Ectodermal cell (in vitro differentiated cells): ENCODE data around the gene FARP1.
"Not testable (repeated sequence)": the region's sequence is repeated elsewhere in the genome, so short reads cannot be mapped to it uniquely, and the experiment has no call there.

Source experiments
- H3K27ac ChIP-seq: 2 replicates; pipeline ENCODE4 v1.7.0; 2013; ENCODE audit warnings: mild to moderate bottlenecking, low read depth, low read length; ENCODE audit not compliant: insufficient read depth, poor library complexity, severe bottlenecking
- H3K27me3 ChIP-seq: 2 replicates; pipeline ENCODE4 v1.7.0; 2013; ENCODE audit warnings: mild to moderate bottlenecking, low read length; ENCODE audit not compliant: insufficient read depth, control insufficient read depth, poor library complexity, severe bottlenecking
- H3K36me3 ChIP-seq: one replicate; pipeline ENCODE4 v1.7.0; 2013; ENCODE audit warnings: low read length; ENCODE audit not compliant: control insufficient read depth, insufficient read depth
- H3K4me1 ChIP-seq: one replicate; pipeline ENCODE4 v1.7.0; 2013; ENCODE audit warnings: low read length; ENCODE audit not compliant: control insufficient read depth, insufficient read depth
- H3K4me3 ChIP-seq: 2 replicates; pipeline ENCODE4 v1.7.0; 2013; ENCODE audit warnings: low read depth, low read length, control low read depth; ENCODE audit not compliant: insufficient read depth
- H3K9me3 ChIP-seq: 2 replicates; pipeline ENCODE4 v1.7.0; 2013; ENCODE audit warnings: mild to moderate bottlenecking, low read length, moderate library complexity; ENCODE audit not compliant: control insufficient read depth
- WGBS, 2 experiments: methylation state at CpG; one replicate each; pipeline ENCODE4 v1.1.7; 2013; ENCODE audit warnings: missing lambda C conversion rate in 2 of 2; 5-methylcytosine and 5-hydroxymethylcytosine counted together

Gene FARP1

GRCh38 chr13:98406971-98407370 lies 264.1 kb downstream of the FARP1 start:
- WGBS, 2 experiments: 95 to 96% methylated on average over 9 of the region's 9 CpGs
- H3K36me3 ChIP-seq: peaks cover 1% of the 10 kb centered on the region
- H3K27me3 ChIP-seq: no peaks in the 10 kb centered on the region
- H3K9me3 ChIP-seq: no peaks in the 10 kb centered on the region
- H3K4me3 ChIP-seq: no peak overlapping the region
- H3K27ac ChIP-seq: no peak overlapping the region
- H3K4me1 ChIP-seq: no peaks in the 10 kb centered on the region

DNA sequence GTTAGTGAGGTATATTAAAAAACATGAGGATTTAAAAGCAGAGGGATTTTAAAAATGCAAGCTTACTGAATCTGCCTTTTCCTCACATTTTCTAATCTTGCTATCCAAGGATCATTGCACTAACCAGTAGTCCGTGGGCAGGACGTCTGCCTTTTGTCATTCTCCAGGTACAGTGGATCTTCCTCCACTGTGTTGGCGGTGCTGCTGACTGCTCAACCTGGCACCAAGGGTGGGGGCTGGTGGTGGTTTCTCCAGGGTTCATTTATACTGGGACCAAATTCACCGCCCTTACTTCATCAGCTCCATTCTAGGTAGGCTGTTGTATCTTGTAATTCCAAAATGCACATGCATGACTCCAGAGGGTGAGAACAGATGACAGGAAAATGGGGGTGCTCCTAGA lies 264.7 kb downstream of the FARP1 start:
- Histone ChIP-seq H3K36me3 (peaks cover 3% of the 10 kb centered on the region), H3K27ac (no peak overlapping the region), H3K9me3 (no peaks in the 10 kb centered on the region), H3K4me1 (no peaks in the 10 kb centered on the region), H3K4me3 (no peak overlapping the region), H3K27me3 (no peaks in the 10 kb centered on the region)
- 92 to 97% methylated on average over 4 of the region's 4 CpGs for WGBS, 2 experiments

DNA sequence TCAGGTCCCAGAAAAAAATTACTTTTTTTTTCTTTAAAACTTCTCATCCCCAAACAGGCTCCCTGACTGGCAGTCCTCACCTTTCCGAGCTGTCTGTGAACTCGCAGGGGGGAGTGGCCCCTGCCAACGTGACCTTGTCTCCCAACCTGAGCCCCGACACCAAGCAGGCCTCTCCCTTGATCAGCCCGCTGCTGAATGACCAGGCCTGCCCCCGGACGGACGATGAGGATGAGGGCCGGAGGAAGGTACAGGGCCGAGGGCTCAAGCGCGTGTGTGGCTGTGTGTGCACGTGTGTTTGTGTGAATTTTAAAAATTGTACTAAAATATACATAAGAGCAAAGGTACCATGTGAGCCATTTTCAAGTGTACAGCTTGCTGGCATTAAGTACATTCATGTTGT lies 266.4 kb downstream of the FARP1 start:
- no peak overlapping the region for H3K4me3 ChIP-seq
- H3K9me3 ChIP-seq: no peaks in the 10 kb centered on the region
- H3K27ac ChIP-seq: no peak overlapping the region
- 96 to 97% methylated on average over 13 of the region's 13 CpGs for WGBS, 2 experiments
- H3K4me1 ChIP-seq: no peaks in the 10 kb centered on the region
- H3K36me3 ChIP-seq: peaks cover 3% of the 10 kb centered on the region
- no peaks in the 10 kb centered on the region for H3K27me3 ChIP-seq

DNA sequence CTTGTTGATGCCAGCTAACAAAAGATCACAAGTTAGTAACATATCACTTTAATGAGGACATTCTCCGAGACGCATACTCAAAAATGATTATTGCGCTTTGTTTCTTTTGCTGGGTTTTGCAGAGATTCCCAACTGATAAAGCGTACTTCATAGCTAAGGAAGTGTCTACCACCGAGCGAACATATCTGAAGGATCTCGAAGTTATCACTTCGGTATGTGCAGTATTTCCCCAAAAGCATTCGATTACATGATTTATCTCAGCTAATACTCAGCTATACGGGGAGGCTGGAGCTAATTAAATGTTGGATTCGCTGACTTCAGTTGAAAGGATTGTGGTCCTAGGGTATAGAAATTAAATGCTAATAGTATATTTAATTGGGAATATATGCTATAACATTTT lies 267.7 kb downstream of the FARP1 start:
- Histone ChIP-seq H3K36me3 (peaks cover 3% of the 10 kb centered on the region), H3K4me1 (no peaks in the 10 kb centered on the region), H3K9me3 (no peaks in the 10 kb centered on the region), H3K27me3 (no peaks in the 10 kb centered on the region), H3K4me3 (no peak overlapping the region), H3K27ac (no peak overlapping the region)
- 98 to 99% methylated on average over 10 to 11 of the region's 11 CpGs for WGBS, 2 experiments

GRCh38 chr13:98411013-98411412 lies 268.1 kb downstream of the FARP1 start:
- Histone ChIP-seq H3K27ac (no peak overlapping the region), H3K27me3 (no peaks in the 10 kb centered on the region), H3K9me3 (no peaks in the 10 kb centered on the region), H3K4me3 (no peak overlapping the region), H3K4me1 (no peaks in the 10 kb centered on the region), H3K36me3 (peaks cover 3% of the 10 kb centered on the region)
- WGBS, 2 experiments: 96 to 97% methylated on average over 5 of the region's 5 CpGs

DNA sequence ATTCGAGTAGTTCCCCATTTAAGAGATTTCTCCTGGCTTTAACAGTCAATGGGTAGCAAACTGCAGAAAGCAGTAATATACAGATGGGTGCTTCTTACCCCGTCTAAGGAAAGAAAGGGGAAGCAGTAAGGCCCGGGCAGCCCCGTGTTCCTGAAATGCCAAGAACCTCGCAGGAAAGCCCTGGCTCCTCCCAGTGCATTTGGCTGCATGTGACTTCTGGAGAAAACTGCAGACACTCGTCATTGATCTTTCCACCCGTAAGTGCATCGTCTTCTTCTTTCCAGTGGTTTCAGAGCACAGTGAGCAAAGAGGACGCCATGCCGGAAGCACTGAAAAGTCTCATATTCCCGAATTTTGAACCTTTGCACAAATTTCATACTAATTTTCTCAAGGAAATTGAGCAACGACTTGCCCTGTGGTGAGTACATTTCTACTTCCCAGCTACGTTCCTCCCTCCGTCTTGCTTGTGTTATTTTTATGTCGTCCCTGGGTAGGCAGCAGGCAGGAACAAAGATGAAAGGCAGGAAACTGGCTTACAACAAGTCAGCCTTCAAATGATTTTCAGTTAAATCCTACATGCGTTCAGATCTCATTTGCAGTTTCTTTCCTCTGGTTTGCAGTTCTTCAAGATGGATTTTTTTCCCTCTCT lies 268.8 kb downstream of the FARP1 start:
- Histone ChIP-seq H3K9me3 (no peaks in the 10 kb centered on the region), H3K27me3 (no peaks in the 10 kb centered on the region), H3K36me3 (peaks cover 3% of the 10 kb centered on the region), H3K27ac (no peak overlapping the region), H3K4me1 (no peaks in the 10 kb centered on the region), H3K4me3 (no peak overlapping the region)
- WGBS, 2 experiments: 91 to 93% methylated on average over 16 of the region's 16 CpGs

- H3K9me3 ChIP-seq, H3K27ac ChIP-seq, H3K36me3 ChIP-seq, H3K4me1 ChIP-seq, H3K4me3 ChIP-seq, H3K27me3 ChIP-seq: not testable (repeated sequence)
- WGBS, 2 experiments: 92 to 100% methylated on average over 3 of the region's 3 CpGs
Observed at GRCh38 chr13:98413278-98413677, 270.4 kb downstream of the FARP1 start.

GRCh38 chr13:98413796-98414195 lies 270.9 kb downstream of the FARP1 start:
- no peaks in the 10 kb centered on the region for H3K4me1 ChIP-seq
- 96% methylated on average over 7 of the region's 7 CpGs for WGBS, 2 experiments
- peaks cover 8% of the 10 kb centered on the region for H3K36me3 ChIP-seq
- no peaks in the 10 kb centered on the region for H3K9me3 ChIP-seq
- no peak overlapping the region for H3K27ac ChIP-seq
- H3K4me3 ChIP-seq: no peak overlapping the region
- no peaks in the 10 kb centered on the region for H3K27me3 ChIP-seq

DNA sequence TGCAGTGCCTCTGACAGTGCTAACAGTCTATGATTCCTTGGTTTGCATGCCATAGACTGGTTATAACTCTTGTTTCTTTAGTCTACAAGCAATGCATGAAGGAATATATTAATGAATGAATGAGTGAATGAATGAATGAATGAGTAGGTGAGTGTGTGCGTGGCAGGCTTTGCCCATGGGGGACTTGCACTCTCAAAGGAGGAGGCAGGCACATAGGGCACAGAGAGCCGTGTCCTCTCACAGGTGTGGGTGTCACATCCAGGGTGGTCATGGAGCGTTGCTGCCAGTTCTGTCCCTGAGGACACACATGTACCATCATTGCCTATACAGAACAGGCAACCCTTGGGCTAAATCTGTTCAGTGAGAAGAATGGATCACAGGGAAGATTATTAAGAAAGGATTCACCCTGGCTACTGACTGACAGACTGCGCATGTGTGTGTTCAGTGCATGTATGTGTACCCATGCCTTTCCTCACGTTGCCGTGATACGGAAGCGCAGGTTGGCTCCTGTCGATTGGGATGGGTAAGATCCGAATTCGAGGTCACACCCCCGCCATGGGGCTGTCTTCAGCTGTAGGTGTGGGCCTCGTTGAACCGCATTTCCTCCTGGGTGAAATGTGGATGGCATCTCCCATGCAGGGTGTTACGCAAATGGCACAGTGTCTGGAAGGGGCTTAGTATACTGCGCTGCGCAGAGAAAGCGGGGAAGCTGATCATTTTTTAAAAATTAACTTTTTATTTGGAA lies 272.6 kb downstream of the FARP1 start:
- WGBS, 2 experiments: 96% methylated on average over 18 of the region's 18 CpGs

GRCh38 chr13:98416408-98416807 lies 273.5 kb downstream of the FARP1 start:
- Histone ChIP-seq H3K27ac (no peak overlapping the region), H3K4me3 (no peak overlapping the region), H3K9me3 (no peaks in the 10 kb centered on the region), H3K36me3 (peaks cover 8% of the 10 kb centered on the region), H3K27me3 (no peaks in the 10 kb centered on the region), H3K4me1 (no peaks in the 10 kb centered on the region)
- 91 to 93% methylated on average over 4 of the region's 4 CpGs for WGBS, 2 experiments

More for the DNA sequence above, 272.6 kb downstream of the FARP1 start:
- H3K27ac ChIP-seq: no peak overlapping the region
- H3K27me3 ChIP-seq: no peaks in the 10 kb centered on the region
- no peaks in the 10 kb centered on the region for H3K9me3 ChIP-seq
- peaks cover 8% of the 10 kb centered on the region for H3K36me3 ChIP-seq
- no peaks in the 10 kb centered on the region for H3K4me1 ChIP-seq
- no peak overlapping the region for H3K4me3 ChIP-seq
